ENCODE measurements around the gene RNPS1.

RNPS1 gene

DNA sequence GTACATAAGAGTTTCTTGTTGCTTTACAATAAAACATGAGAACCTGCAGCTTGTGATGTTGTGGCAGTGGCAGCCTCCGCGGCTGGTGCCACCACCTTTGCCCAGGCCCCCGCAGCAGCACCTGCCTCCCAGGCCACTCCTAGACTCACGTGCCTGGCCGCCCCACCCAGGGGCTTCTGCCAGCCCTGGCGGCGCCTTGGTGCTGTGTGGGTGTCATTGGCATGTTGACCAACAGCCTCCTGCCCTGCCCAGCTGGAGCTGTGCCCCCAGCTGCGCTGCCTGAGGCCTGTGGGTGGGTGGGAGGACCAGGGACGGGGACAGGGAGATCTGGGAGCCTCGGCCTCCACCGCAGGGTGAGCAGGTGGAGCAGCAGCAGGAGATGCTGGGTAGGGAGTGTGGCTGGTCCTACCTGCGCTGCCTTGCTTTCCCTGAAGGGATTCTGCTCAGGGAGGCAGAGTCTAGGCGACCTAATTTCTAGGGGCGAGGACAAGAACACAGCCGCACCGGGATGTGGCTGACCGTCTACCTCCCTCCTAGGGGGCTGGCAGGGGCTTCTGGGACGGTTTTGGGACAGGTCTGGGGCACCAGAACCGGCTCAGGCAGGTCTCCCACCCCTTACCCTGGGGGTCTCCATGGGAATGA is 32.1 kb downstream of the RNPS1 start:
- in situ Hi-C loops (cut with MboI; ENCODE audit: low pct_unique_long_range_greater_than_20kb, low sequenced_read_pairs, unreplicated experiment): no loop called here
- TF ChIP-seq, protein P1, sequence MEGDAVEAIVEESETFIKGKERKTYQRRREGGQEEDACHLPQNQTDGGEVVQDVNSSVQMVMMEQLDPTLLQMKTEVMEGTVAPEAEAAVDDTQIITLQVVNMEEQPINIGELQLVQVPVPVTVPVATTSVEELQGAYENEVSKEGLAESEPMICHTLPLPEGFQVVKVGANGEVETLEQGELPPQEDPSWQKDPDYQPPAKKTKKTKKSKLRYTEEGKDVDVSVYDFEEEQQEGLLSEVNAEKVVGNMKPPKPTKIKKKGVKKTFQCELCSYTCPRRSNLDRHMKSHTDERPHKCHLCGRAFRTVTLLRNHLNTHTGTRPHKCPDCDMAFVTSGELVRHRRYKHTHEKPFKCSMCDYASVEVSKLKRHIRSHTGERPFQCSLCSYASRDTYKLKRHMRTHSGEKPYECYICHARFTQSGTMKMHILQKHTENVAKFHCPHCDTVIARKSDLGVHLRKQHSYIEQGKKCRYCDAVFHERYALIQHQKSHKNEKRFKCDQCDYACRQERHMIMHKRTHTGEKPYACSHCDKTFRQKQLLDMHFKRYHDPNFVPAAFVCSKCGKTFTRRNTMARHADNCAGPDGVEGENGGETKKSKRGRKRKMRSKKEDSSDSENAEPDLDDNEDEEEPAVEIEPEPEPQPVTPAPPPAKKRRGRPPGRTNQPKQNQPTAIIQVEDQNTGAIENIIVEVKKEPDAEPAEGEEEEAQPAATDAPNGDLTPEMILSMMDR (IDR thresholded peaks at IDR 0.05; ENCODE audit: extremely low read depth, insufficient read depth, missing control alignments): no peak
- no peak for DNase-seq (ENCODE audit: low spot score)

DNA sequence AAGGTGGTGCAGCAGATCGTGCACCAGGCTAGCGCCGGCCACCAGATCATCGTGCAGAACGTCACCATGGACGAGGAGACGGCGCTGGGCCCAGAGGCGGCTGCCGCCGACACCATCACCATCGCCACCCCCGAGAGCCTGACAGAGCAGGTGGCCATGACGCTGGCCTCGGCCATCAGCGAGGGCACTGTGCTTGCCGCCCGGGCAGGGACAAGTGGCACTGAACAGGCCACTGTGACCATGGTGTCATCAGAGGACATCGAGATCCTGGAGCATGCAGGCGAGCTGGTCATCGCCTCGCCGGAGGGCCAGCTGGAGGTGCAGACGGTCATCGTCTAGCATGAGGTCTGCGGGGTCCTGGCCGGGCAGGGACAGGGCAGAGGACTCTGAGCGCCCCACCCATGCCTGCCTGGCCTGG is 32.7 kb downstream of the RNPS1 start:
- no peak for DNase-seq (ENCODE audit: low spot score)
- in situ Hi-C loops (cut with MboI; ENCODE audit: low pct_unique_long_range_greater_than_20kb, low sequenced_read_pairs, unreplicated experiment): no loop called here
- TF ChIP-seq, protein P1 (IDR thresholded peaks at IDR 0.05; ENCODE audit: extremely low read depth, insufficient read depth, missing control alignments): no peak

DNA sequence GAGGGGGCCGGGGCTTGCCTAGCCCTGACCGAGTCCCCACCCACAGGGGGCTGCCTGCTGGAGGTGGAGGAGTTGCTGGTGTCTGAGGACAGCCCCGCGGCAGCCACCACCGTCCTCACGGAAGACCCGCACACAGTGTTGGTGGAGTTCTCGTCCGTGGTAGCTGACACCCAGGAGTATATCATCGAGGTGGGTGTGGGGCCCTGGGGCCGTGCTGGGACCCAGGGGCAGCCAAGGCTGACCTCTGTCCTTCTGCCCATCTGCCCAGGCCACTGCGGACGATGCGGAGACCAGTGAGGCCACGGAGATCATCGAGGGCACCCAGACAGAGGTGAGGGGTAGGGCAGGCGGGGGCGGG is 33.1 kb downstream of the RNPS1 start:
- TF ChIP-seq, protein P1 (IDR thresholded peaks at IDR 0.05; ENCODE audit: extremely low read depth, insufficient read depth, missing control alignments): no peak
- no peak for DNase-seq (ENCODE audit: low spot score)
- in situ Hi-C loops (cut with MboI; ENCODE audit: low pct_unique_long_range_greater_than_20kb, low sequenced_read_pairs, unreplicated experiment): no loop called here

DNA sequence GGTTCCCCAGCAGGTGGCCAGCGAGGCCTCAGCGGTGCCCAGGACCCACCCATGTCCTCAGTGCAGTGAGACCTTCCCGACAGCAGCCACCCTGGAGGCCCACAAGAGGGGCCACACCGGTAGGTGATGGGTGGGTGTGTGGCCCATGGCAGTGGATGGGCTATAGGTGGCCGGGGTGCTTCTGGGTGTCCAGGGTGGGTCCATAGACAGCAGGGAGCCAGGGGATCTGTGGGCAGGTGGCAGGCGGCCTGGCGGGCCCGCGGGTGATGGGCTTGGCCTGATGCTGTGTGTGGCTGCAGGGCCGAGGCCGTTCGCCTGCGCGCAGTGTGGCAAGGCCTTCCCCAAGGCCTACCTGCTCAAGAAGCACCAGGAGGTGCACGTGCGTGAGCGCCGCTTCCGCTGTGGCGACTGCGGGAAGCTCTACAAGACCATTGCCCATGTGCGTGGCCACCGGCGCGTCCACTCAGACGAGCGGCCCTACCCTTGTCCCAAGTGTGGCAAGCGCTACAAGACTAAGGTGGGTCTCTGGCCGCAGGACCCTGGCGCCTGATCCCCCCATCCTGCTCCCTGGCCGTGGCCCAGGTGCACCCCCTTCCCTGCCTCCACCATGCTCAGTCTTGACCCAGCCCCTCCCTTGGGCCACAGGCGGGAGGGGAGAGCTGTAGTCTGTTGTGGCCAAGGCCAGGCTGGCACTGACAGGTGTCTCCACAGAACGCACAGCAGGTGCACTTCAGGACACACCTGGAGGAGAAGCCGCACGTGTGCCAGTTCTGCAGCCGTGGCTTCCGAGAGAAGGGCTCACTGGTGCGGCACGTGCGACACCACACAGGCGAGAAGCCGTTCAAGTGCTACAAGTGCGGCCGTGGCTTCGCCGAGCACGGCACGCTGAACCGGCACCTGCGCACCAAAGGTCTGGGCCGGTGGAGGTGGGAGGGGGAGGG is 33.8 kb downstream of the RNPS1 start:
- TF ChIP-seq, protein P1 (IDR thresholded peaks at IDR 0.05; ENCODE audit: extremely low read depth, insufficient read depth, missing control alignments): no peak
- in situ Hi-C loops (cut with MboI; ENCODE audit: low pct_unique_long_range_greater_than_20kb, low sequenced_read_pairs, unreplicated experiment): no loop called here
- DNase-seq (ENCODE audit: low spot score): no peak

DNA sequence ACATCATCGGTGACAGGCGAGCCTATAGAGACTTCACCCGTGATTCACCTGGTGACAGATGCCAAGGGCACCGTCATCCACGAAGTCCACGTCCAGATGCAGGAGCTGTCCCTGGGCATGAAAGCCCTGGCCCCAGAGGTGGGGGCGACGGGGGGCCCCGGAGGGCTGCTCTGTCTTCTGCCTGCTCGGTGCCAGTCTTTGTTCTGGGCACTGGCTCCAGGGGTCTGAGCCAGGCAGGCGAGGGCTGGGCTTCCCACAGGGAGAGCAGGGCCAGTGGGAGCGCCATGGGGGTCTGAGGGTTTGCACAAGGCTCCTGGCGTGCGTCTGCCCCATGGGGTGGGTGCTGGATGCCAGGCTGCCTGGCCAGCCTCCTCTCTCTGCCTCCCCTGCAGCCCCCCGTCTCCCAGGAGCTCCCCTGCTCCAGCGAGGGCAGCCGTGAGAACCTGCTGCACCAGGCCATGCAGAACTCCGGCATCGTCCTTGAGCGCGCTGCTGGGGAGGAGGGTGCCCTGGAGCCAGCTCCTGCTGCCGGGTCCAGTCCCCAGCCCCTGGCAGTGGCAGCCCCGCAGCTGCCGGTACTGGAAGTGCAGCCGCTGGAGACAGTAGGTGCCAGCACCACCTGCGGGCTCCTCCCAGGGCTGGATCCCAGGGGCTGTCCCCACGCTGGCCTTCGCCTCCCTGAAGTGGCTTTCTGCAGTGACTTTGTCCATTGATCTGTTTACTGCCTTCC is 34.7 kb downstream of the RNPS1 start:
- TF ChIP-seq, protein P1 (IDR thresholded peaks at IDR 0.05; ENCODE audit: extremely low read depth, insufficient read depth, missing control alignments): no peak
- DNase-seq (ENCODE audit: low spot score): no peak
- in situ Hi-C loops (cut with MboI; ENCODE audit: low pct_unique_long_range_greater_than_20kb, low sequenced_read_pairs, unreplicated experiment): no loop called here
